Measurements from ENCODE around the gene DEUP1. TPM values are rescaled to one million over a fixed set of nuclear protein-coding genes. Genes with fewer than 3 reads are reported as not detected.
A peak's percentile ranks its signal among the peaks of the same experiment; 100 is the strongest.

The DEUP1 gene
- total RNA-seq, 2 donors from 2014 or later = not detected

- no peaks in the 10 kb centered on the region for H3K9me3 ChIP-seq
- TF ChIP-seq, protein P1, sequence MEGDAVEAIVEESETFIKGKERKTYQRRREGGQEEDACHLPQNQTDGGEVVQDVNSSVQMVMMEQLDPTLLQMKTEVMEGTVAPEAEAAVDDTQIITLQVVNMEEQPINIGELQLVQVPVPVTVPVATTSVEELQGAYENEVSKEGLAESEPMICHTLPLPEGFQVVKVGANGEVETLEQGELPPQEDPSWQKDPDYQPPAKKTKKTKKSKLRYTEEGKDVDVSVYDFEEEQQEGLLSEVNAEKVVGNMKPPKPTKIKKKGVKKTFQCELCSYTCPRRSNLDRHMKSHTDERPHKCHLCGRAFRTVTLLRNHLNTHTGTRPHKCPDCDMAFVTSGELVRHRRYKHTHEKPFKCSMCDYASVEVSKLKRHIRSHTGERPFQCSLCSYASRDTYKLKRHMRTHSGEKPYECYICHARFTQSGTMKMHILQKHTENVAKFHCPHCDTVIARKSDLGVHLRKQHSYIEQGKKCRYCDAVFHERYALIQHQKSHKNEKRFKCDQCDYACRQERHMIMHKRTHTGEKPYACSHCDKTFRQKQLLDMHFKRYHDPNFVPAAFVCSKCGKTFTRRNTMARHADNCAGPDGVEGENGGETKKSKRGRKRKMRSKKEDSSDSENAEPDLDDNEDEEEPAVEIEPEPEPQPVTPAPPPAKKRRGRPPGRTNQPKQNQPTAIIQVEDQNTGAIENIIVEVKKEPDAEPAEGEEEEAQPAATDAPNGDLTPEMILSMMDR (IDR thresholded peaks at IDR 0.05) = no peak
- peaks cover 0 to 4% of the 10 kb centered on the region in 2 donors for H3K4me1 ChIP-seq
- no peak overlapping the region for H3K27ac ChIP-seq
- H3K36me3 ChIP-seq = no peaks in the 10 kb centered on the region
- H3K4me3 ChIP-seq = peak overlapping the region; percentile 14 to 49
- no peaks in the 10 kb centered on the region for H3K27me3 ChIP-seq
- DNase-seq (ENCODE audit: low spot score) = no peak
These were observed 551 bp upstream of the DEUP1 start for GRCh38 chr11:93329936-93330445.

- H3K4me3 ChIP-seq = no peak overlapping the region
- H3K27ac ChIP-seq = no peak overlapping the region
- TF ChIP-seq, protein P1 (IDR thresholded peaks at IDR 0.05) = no peak
- no peaks in the 10 kb centered on the region for H3K4me1 ChIP-seq
- H3K27me3 ChIP-seq = no peaks in the 10 kb centered on the region
- H3K9me3 ChIP-seq = no peaks in the 10 kb centered on the region
- H3K36me3 ChIP-seq = no peaks in the 10 kb centered on the region
- DNase-seq (ENCODE audit: low spot score) = no peak
These were observed 9.7 kb downstream of the DEUP1 start for GRCh38 chr11:93340223-93340622.

- Histone ChIP-seq H3K36me3 (no peaks in the 10 kb centered on the region), H3K4me3 (no peak overlapping the region), H3K27ac (no peak overlapping the region), H3K4me1 (no peaks in the 10 kb centered on the region), H3K9me3 (no peaks in the 10 kb centered on the region), H3K27me3 (no peaks in the 10 kb centered on the region)
- no peak for DNase-seq (ENCODE audit: low spot score)
- TF ChIP-seq, protein P1 (IDR thresholded peaks at IDR 0.05) = no peak
These were observed 14.4 kb downstream of the DEUP1 start for GRCh38 chr11:93344855-93345333.

GRCh38 chr11:93348930-93349329 lies 18.4 kb downstream of the DEUP1 start:
- Histone ChIP-seq H3K4me3 (no peak overlapping the region), H3K9me3 (no peaks in the 10 kb centered on the region), H3K27ac (no peak overlapping the region), H3K36me3 (no peaks in the 10 kb centered on the region), H3K4me1 (no peaks in the 10 kb centered on the region), H3K27me3 (no peaks in the 10 kb centered on the region)
- TF ChIP-seq, protein P1 (IDR thresholded peaks at IDR 0.05) = no peak
- DNase-seq (ENCODE audit: low spot score) = no peak

- Histone ChIP-seq H3K36me3 (no peaks in the 10 kb centered on the region), H3K9me3 (no peaks in the 10 kb centered on the region), H3K4me1 (no peaks in the 10 kb centered on the region), H3K27ac (no peak overlapping the region), H3K4me3 (no peak overlapping the region), H3K27me3 (no peaks in the 10 kb centered on the region)
- no peak for DNase-seq (ENCODE audit: low spot score)
- TF ChIP-seq, protein P1 (IDR thresholded peaks at IDR 0.05) = no peak
These were observed 20.3 kb downstream of the DEUP1 start for GRCh38 chr11:93350835-93351234.

- H3K4me3 ChIP-seq = no peak overlapping the region
- no peak overlapping the region for H3K27ac ChIP-seq
- no peaks in the 10 kb centered on the region for H3K36me3 ChIP-seq
- TF ChIP-seq, protein P1 (IDR thresholded peaks at IDR 0.05) = no peak
- no peak for DNase-seq (ENCODE audit: low spot score)
- no peaks in the 10 kb centered on the region for H3K4me1 ChIP-seq
- H3K9me3 ChIP-seq = peaks cover 0 to 13% of the 10 kb centered on the region in 2 donors
- no peaks in the 10 kb centered on the region for H3K27me3 ChIP-seq
These were observed 28.9 kb downstream of the DEUP1 start for GRCh38 chr11:93359396-93359795.

Data from right atrium auricular region (tissue), 2 donors.